Loucy (cell line): ENCODE data around the gene ARX.

Experiments used
- EZH2phosphoT487 ChIP-seq: fragments of 200-600 bp; IDR thresholded peaks from 2 replicates; pipeline ENCODE4 v1.6.1; 2018; ENCODE audit warnings: antibody characterized with exemption, mild to moderate bottlenecking, moderate library complexity, borderline replicate concordance
- TF ChIP-seq, protein P1 (sequence below): fragments of 200-600 bp; sonication (generic); conservative IDR thresholded peaks from 2 replicates; pipeline ENCODE4 v1.5.1; 2014; ENCODE audit warnings: mild to moderate bottlenecking, antibody characterized with exemption, low read length

DNA sequence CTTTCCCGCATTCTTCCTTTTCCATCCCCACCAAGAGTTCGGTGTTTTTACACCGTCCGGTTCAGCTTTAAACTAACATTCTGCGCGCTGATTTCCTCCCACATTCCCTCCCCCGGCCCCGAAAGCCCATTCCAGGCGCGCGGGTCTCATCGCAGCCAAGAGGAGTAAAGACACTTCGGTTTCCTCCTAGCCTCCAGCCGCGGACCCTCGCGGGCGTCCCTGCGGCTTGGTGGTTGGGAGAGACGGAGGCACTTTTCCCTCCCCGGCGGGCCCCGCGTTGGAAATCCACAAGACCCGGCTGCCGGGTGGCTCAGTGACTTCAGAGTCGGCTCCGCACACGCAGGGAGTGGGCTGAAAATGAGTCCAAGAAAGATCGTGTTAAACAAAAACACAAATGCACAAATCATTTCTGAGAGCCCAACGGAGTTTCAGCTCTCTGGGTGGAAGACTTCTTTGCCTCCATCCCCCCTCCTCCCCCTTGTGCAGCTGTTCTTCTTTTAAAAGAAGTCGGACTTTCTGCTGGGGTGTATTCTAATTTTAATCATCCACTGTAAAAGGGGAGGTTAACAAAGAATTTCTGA is 2.0 kb upstream of the ARX start:
- TF ChIP-seq, protein P1, sequence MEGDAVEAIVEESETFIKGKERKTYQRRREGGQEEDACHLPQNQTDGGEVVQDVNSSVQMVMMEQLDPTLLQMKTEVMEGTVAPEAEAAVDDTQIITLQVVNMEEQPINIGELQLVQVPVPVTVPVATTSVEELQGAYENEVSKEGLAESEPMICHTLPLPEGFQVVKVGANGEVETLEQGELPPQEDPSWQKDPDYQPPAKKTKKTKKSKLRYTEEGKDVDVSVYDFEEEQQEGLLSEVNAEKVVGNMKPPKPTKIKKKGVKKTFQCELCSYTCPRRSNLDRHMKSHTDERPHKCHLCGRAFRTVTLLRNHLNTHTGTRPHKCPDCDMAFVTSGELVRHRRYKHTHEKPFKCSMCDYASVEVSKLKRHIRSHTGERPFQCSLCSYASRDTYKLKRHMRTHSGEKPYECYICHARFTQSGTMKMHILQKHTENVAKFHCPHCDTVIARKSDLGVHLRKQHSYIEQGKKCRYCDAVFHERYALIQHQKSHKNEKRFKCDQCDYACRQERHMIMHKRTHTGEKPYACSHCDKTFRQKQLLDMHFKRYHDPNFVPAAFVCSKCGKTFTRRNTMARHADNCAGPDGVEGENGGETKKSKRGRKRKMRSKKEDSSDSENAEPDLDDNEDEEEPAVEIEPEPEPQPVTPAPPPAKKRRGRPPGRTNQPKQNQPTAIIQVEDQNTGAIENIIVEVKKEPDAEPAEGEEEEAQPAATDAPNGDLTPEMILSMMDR = no peak
- no peak for TF ChIP-seq EZH2phosphoT487
